ENCODE data around the gene PLEKHB1. TPM values are rescaled to one million over a fixed set of nuclear protein-coding genes. Genes with fewer than 3 reads are reported as not detected.

PLEKHB1 gene
- total and polyA plus RNA-seq, 4 donors, result 52.4 to 137 (median 93.1) TPM

- WGBS (ENCODE audit: insufficient coverage), result 9% methylated on average over 19 of the region's 23 CpGs
- peak; percentile 38 to 93 (median 67) for DNase-seq (ENCODE audit: low read depth in 4 of 6, low spot score in 6 of 6)
- Histone ChIP-seq H3K27ac (ENCODE audit: low read depth, low read length) (peak overlapping the region; percentile 61), H3K27me3 (ENCODE audit: control insufficient read depth, insufficient read depth, low read length) (no peaks in the 10 kb centered on the region), H3K9me3 (ENCODE audit: control insufficient read depth, insufficient read depth, low read length) (no peaks in the 10 kb centered on the region), H3K4me1 (ENCODE audit: control insufficient read depth, insufficient read depth, low read length) (peaks cover 59% of the 10 kb centered on the region), H3K4me3 (ENCODE audit: low read depth, low read length) (peak overlapping the region; percentile 55), H3K36me3 (ENCODE audit: control insufficient read depth, insufficient read depth, low read length) (no peaks in the 10 kb centered on the region)
Measured at GRCh38 chr11:73647459-73648100, 1.2 kb downstream of the PLEKHB1 start.

- peaks cover 65% of the 10 kb centered on the region for H3K4me1 ChIP-seq (ENCODE audit: control insufficient read depth, insufficient read depth, low read length)
- H3K36me3 ChIP-seq (ENCODE audit: control insufficient read depth, insufficient read depth, low read length), result no peaks in the 10 kb centered on the region
- H3K27me3 ChIP-seq (ENCODE audit: control insufficient read depth, insufficient read depth, low read length), result no peaks in the 10 kb centered on the region
- H3K9me3 ChIP-seq (ENCODE audit: control insufficient read depth, insufficient read depth, low read length), result no peaks in the 10 kb centered on the region
- peak overlapping the region; percentile 9 for H3K4me3 ChIP-seq (ENCODE audit: low read depth, low read length)
- no peak for DNase-seq (ENCODE audit: low read depth in 4 of 6, low spot score in 6 of 6)
- WGBS (ENCODE audit: insufficient coverage), result 73% methylated on average over 9 of the region's 9 CpGs
- peak overlapping the region; percentile 64 for H3K27ac ChIP-seq (ENCODE audit: low read depth, low read length)
Measured at GRCh38 chr11:73648121-73648520, 1.7 kb downstream of the PLEKHB1 start.

- H3K27me3 ChIP-seq (ENCODE audit: control insufficient read depth, insufficient read depth, low read length), result no peaks in the 10 kb centered on the region
- no peaks in the 10 kb centered on the region for H3K9me3 ChIP-seq (ENCODE audit: control insufficient read depth, insufficient read depth, low read length)
- H3K4me3 ChIP-seq (ENCODE audit: low read depth, low read length), result no peak overlapping the region
- WGBS (ENCODE audit: insufficient coverage), result 52% methylated on average over 8 of the region's 8 CpGs
- H3K4me1 ChIP-seq (ENCODE audit: control insufficient read depth, insufficient read depth, low read length), result peaks cover 70% of the 10 kb centered on the region
- H3K27ac ChIP-seq (ENCODE audit: low read depth, low read length), result peak overlapping the region; percentile 64
- DNase-seq (ENCODE audit: low read depth in 4 of 6, low spot score in 6 of 6), result peak in 1 of 6 donors; percentile 25
- H3K36me3 ChIP-seq (ENCODE audit: control insufficient read depth, insufficient read depth, low read length), result no peaks in the 10 kb centered on the region
Measured at GRCh38 chr11:73648571-73649046, 2.2 kb downstream of the PLEKHB1 start.

- Histone ChIP-seq H3K36me3 (ENCODE audit: control insufficient read depth, insufficient read depth, low read length) (no peaks in the 10 kb centered on the region), H3K27me3 (ENCODE audit: control insufficient read depth, insufficient read depth, low read length) (no peaks in the 10 kb centered on the region), H3K4me1 (ENCODE audit: control insufficient read depth, insufficient read depth, low read length) (peaks cover 71% of the 10 kb centered on the region), H3K4me3 (ENCODE audit: low read depth, low read length) (no peak overlapping the region), H3K9me3 (ENCODE audit: control insufficient read depth, insufficient read depth, low read length) (no peaks in the 10 kb centered on the region), H3K27ac (ENCODE audit: low read depth, low read length) (peak overlapping the region; percentile 64)
- no peak for DNase-seq (ENCODE audit: low read depth in 4 of 6, low spot score in 6 of 6)
- 52% methylated on average over 9 of the region's 9 CpGs for WGBS (ENCODE audit: insufficient coverage)
Measured at GRCh38 chr11:73649206-73649605, 2.8 kb downstream of the PLEKHB1 start.

- H3K27ac ChIP-seq (ENCODE audit: low read depth, low read length), result no peak overlapping the region
- no peak overlapping the region for H3K4me3 ChIP-seq (ENCODE audit: low read depth, low read length)
- H3K4me1 ChIP-seq (ENCODE audit: control insufficient read depth, insufficient read depth, low read length), result peaks cover 73% of the 10 kb centered on the region
- no peak for DNase-seq (ENCODE audit: low read depth in 4 of 6, low spot score in 6 of 6)
- peaks cover 3% of the 10 kb centered on the region for H3K36me3 ChIP-seq (ENCODE audit: control insufficient read depth, insufficient read depth, low read length)
- 94% methylated on average over 14 of the region's 14 CpGs for WGBS (ENCODE audit: insufficient coverage)
- H3K27me3 ChIP-seq (ENCODE audit: control insufficient read depth, insufficient read depth, low read length), result no peaks in the 10 kb centered on the region
- H3K9me3 ChIP-seq (ENCODE audit: control insufficient read depth, insufficient read depth, low read length), result no peaks in the 10 kb centered on the region
Measured at GRCh38 chr11:73650400-73650799, 4.0 kb downstream of the PLEKHB1 start.

GRCh38 chr11:73651252-73651651 is 4.9 kb downstream of the PLEKHB1 start:
- Histone ChIP-seq H3K4me1 (ENCODE audit: control insufficient read depth, insufficient read depth, low read length) (peaks cover 64% of the 10 kb centered on the region), H3K9me3 (ENCODE audit: control insufficient read depth, insufficient read depth, low read length) (no peaks in the 10 kb centered on the region), H3K27me3 (ENCODE audit: control insufficient read depth, insufficient read depth, low read length) (no peaks in the 10 kb centered on the region), H3K27ac (ENCODE audit: low read depth, low read length) (peak overlapping the region; percentile 72), H3K36me3 (ENCODE audit: control insufficient read depth, insufficient read depth, low read length) (peaks cover 8% of the 10 kb centered on the region), H3K4me3 (ENCODE audit: low read depth, low read length) (no peak overlapping the region)
- no peak for DNase-seq (ENCODE audit: low read depth in 4 of 6, low spot score in 6 of 6)
- WGBS (ENCODE audit: insufficient coverage), result 88% methylated on average over 1 of the region's 5 CpGs

GRCh38 chr11:73651661-73652045 is 5.3 kb downstream of the PLEKHB1 start:
- Histone ChIP-seq H3K27me3 (ENCODE audit: control insufficient read depth, insufficient read depth, low read length) (no peaks in the 10 kb centered on the region), H3K4me3 (ENCODE audit: low read depth, low read length) (no peak overlapping the region), H3K36me3 (ENCODE audit: control insufficient read depth, insufficient read depth, low read length) (peaks cover 8% of the 10 kb centered on the region), H3K9me3 (ENCODE audit: control insufficient read depth, insufficient read depth, low read length) (no peaks in the 10 kb centered on the region), H3K4me1 (ENCODE audit: control insufficient read depth, insufficient read depth, low read length) (peaks cover 61% of the 10 kb centered on the region), H3K27ac (ENCODE audit: low read depth, low read length) (peak overlapping the region; percentile 72)
- 85% methylated on average over 9 of the region's 9 CpGs for WGBS (ENCODE audit: insufficient coverage)
- no peak for DNase-seq (ENCODE audit: low read depth in 4 of 6, low spot score in 6 of 6)

- Histone ChIP-seq H3K9me3 (ENCODE audit: control insufficient read depth, insufficient read depth, low read length) (no peaks in the 10 kb centered on the region), H3K27me3 (ENCODE audit: control insufficient read depth, insufficient read depth, low read length) (no peaks in the 10 kb centered on the region), H3K4me1 (ENCODE audit: control insufficient read depth, insufficient read depth, low read length) (peaks cover 58% of the 10 kb centered on the region), H3K27ac (ENCODE audit: low read depth, low read length) (peak overlapping the region; percentile 72), H3K4me3 (ENCODE audit: low read depth, low read length) (no peak overlapping the region), H3K36me3 (ENCODE audit: control insufficient read depth, insufficient read depth, low read length) (peaks cover 8% of the 10 kb centered on the region)
- DNase-seq (ENCODE audit: low read depth in 4 of 6, low spot score in 6 of 6), result peak; percentile 42 to 90 (median 70)
- 21% methylated on average over 4 of the region's 8 CpGs for WGBS (ENCODE audit: insufficient coverage)
Measured at GRCh38 chr11:73652046-73652730, 5.8 kb downstream of the PLEKHB1 start.

- Histone ChIP-seq H3K4me3 (ENCODE audit: low read depth, low read length) (no peak overlapping the region), H3K9me3 (ENCODE audit: control insufficient read depth, insufficient read depth, low read length) (no peaks in the 10 kb centered on the region), H3K27ac (ENCODE audit: low read depth, low read length) (peak overlapping the region; percentile 72), H3K36me3 (ENCODE audit: control insufficient read depth, insufficient read depth, low read length) (peaks cover 8% of the 10 kb centered on the region), H3K27me3 (ENCODE audit: control insufficient read depth, insufficient read depth, low read length) (no peaks in the 10 kb centered on the region), H3K4me1 (ENCODE audit: control insufficient read depth, insufficient read depth, low read length) (peaks cover 50% of the 10 kb centered on the region)
- DNase-seq (ENCODE audit: low read depth in 4 of 6, low spot score in 6 of 6), result no peak
- WGBS (ENCODE audit: insufficient coverage), result 95% methylated on average over 3 of the region's 6 CpGs
Measured at GRCh38 chr11:73652856-73653559, 6.6 kb downstream of the PLEKHB1 start.
